Upper lobe of left lung (tissue), 6 donors: ENCODE data around the gene XXYLT1. TPM values are rescaled to one million over a fixed set of nuclear protein-coding genes. Genes with fewer than 3 reads are reported as not detected.

Experiments used
- ATAC-seq, 2 donors: fragments of 200-7000 bp; cut with Tn5 transposase; one replicate each; pipeline ENCODE4 v1.9.1; 2022; ENCODE audit warnings: mild to moderate bottlenecking in 2 of 2, moderate library complexity in 2 of 2; ENCODE audit not compliant: low FRiP score in 2 of 2
- DNase-seq, 2 donors: peaks; one replicate each; pipeline ENCODE4 v3.0.0-alpha.2; 2019 to 2020
- H3K27ac ChIP-seq, 4 donors: fragments of 200-600 bp; sonication (generic); one replicate each; pipeline ENCODE4 v1.5.1; 2016 to 2019
- H3K27me3 ChIP-seq, 4 donors: fragments of 200-600 bp; sonication (generic); one replicate each; pipeline ENCODE4 v1.5.1; 2017 to 2019
- H3K36me3 ChIP-seq, 4 donors: fragments of 200-600 bp; sonication (generic); one replicate each; pipeline ENCODE4 v1.5.1; 2016 to 2019
- H3K4me1 ChIP-seq, 4 donors: fragments of 200-600 bp; sonication (generic); one replicate each; pipeline ENCODE4 v1.5.1; 2018 to 2019
- H3K4me3 ChIP-seq, 4 donors: fragments of 200-600 bp; sonication (generic); one replicate each; pipeline ENCODE4 v1.5.1; 2017 to 2019; ENCODE audit warnings: mild to moderate bottlenecking in 2 of 4, moderate library complexity in 1 of 4
- H3K9me3 ChIP-seq, 4 donors: fragments of 200-600 bp; sonication (generic); one replicate each; pipeline ENCODE4 v1.5.1; 2018 to 2019
- EP300 ChIP-seq, 4 donors: sonication (generic); formaldehyde crosslinking; IDR thresholded peaks; one replicate each; pipeline ENCODE4 v1.5.1; 2017; ENCODE audit warnings: antibody characterized with exemption in 4 of 4, control low read depth in 2 of 4
- POLR2A ChIP-seq, 4 donors: fragments of 450-650 bp; IDR thresholded peaks; one replicate each; pipeline ENCODE4 v1.5.1; 2016 to 2017; ENCODE audit warnings: antibody characterized with exemption in 4 of 4, mild to moderate bottlenecking in 2 of 4
- POLR2AphosphoS5 ChIP-seq, 2 donors: sonication (generic); formaldehyde crosslinking; IDR thresholded peaks; one replicate each; pipeline ENCODE4 v1.5.1; 2017; ENCODE audit warnings: antibody characterized with exemption in 2 of 2
- WGBS, 2 donors: methylation state at CpG; one replicate each; pipeline ENCODE4 v1.1.5; 2017 to 2018; 5-methylcytosine and 5-hydroxymethylcytosine counted together
- total RNA-seq, 6 donors: library from RNA; depleted of rRNA in 4 of 6; stranded (reverse); fragments of >200 nt in 4 of 6; gene quantifications; one replicate each; pipeline versions ENCODE4 v1.1.0 to v1.2.1, GENCODE V29; 2016 to 2021
- TF ChIP-seq, protein P1 (sequence below), 6 experiments: fragments of 450-650 bp in 4 of 6; fragments of 200-600 bp in 2 of 6; sonication (generic) in 2 of 6; IDR thresholded peaks; one replicate each; pipeline ENCODE4 v1.5.1; 2016 to 2019; ENCODE audit warnings: antibody characterized with exemption in 6 of 6
- donor health status: DM: no; HTN: no; CAD: no; lungs with moderate emphysema.
- donor health status: DM: no; HTN: yes; CAD: no; lungs with severe emphysema.

The XXYLT1 gene
- total RNA-seq, 6 donors from 2014 or later = 6.3 to 9.6 (median 8.6) TPM

DNA sequence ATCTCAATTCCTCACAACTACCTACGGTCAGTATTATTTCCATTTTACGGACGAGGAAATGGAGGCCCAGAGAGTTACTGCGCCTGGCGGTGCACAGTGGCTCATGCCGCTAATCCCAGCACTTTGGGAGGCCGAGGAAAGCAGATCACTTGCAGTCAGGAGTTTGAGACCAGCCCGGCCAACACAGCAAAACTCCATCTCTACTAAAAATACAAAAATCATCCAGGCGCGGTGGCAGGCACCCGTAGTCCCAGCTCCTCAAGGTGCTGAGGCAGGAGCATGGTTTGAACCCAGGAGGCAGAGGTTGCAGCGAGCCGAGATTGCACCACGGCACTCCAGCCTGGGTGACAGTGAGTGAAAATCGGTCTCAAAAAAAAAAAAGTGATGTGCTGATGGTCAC is 187.3 kb downstream of the XXYLT1 start:
- 95 to 96% methylated on average over 15 of the region's 15 CpGs for WGBS, 2 donors
- ATAC-seq = no peak

DNA sequence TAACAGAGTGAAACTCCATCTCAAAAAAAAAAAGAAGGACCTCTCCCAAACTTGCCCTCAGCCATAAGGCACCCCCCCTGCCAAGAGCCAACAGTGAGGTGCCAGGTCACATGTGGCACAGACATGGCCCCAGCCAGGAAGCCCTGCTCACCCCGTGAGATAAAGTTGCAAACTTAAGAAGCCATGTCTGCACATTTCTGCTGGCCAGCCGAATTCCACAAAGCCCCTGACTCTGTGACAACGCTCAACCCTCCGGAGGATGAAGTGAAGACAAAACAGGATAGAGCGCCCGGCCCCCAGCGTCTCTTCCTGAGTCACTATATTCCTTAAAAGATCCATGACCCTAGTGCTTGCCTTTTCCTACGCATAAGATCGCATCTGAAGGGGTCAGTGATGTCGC is 188.1 kb downstream of the XXYLT1 start:
- 90 to 91% methylated on average over 10 of the region's 10 CpGs for WGBS, 2 donors
- ATAC-seq = no peak

More for the DNA sequence above, 187.3 kb downstream of the XXYLT1 start:
- TF ChIP-seq EP300 (IDR thresholded peaks at IDR 0.05) (no peak), POLR2A (IDR thresholded peaks at IDR 0.05) (no peak), POLR2AphosphoS5 (IDR thresholded peaks at IDR 0.05) (no peak)
- TF ChIP-seq, protein P1, sequence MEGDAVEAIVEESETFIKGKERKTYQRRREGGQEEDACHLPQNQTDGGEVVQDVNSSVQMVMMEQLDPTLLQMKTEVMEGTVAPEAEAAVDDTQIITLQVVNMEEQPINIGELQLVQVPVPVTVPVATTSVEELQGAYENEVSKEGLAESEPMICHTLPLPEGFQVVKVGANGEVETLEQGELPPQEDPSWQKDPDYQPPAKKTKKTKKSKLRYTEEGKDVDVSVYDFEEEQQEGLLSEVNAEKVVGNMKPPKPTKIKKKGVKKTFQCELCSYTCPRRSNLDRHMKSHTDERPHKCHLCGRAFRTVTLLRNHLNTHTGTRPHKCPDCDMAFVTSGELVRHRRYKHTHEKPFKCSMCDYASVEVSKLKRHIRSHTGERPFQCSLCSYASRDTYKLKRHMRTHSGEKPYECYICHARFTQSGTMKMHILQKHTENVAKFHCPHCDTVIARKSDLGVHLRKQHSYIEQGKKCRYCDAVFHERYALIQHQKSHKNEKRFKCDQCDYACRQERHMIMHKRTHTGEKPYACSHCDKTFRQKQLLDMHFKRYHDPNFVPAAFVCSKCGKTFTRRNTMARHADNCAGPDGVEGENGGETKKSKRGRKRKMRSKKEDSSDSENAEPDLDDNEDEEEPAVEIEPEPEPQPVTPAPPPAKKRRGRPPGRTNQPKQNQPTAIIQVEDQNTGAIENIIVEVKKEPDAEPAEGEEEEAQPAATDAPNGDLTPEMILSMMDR (IDR thresholded peaks at IDR 0.05) = no peak
- no peak for DNase-seq
- Histone ChIP-seq H3K36me3 (no peaks in the 10 kb centered on the region), H3K27me3 (no peaks in the 10 kb centered on the region), H3K9me3 (no peaks in the 10 kb centered on the region), H3K27ac (no peak overlapping the region), H3K4me1 (peaks cover 35 to 37% (median 36%) of the 10 kb centered on the region in 4 donors), H3K4me3 (no peak overlapping the region)

DNA sequence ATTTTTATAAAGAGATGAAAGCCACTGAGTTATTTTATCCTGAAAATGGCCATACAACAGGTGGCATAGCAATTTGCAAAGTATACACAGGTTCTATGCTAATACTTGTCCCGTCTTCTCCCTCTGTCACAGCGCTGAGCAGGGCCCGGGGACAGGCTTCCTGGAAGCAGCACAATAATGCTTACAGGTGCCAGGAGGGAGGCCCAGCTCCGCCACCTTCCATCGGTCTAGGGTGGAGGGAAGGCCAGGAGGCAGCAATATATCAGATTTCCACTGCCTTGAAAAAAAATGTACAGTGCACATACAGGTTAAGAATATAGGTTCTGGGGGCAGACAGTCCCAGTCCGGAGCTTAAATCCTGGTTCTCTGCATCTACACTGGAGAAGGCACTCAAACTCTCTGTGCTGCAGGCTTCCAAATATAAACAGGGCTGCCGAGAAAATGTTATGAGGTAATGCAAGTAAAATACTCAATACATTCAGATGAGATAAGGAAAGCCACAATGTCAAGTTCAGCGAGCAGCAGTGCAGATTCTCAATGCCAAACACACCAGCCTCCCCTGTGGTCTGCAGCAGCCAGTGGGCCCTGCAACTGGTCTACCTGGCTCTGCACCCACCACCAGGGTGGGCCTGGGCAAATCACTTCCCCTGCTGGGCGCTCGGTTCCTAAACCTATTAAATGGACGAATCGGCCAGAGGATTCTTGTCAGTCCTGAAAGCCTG is 189.6 kb downstream of the XXYLT1 start:
- TF ChIP-seq EP300 (IDR thresholded peaks at IDR 0.05) = no peak
- TF ChIP-seq, protein P1 (IDR thresholded peaks at IDR 0.05) = no peak
- no peak for TF ChIP-seq POLR2AphosphoS5 (IDR thresholded peaks at IDR 0.05)
- Histone ChIP-seq H3K4me1 (peaks cover 30 to 33% (median 31%) of the 10 kb centered on the region in 4 donors), H3K27me3 (no peaks in the 10 kb centered on the region), H3K9me3 (no peaks in the 10 kb centered on the region), H3K4me3 (no peak overlapping the region), H3K36me3 (no peaks in the 10 kb centered on the region), H3K27ac (peak overlapping the region in 3 of 4 donors; percentile 23 to 77 (median 71))
- DNase-seq = no peak
- no peak for ATAC-seq
- 54 to 56% methylated on average over 8 to 12 of the region's 12 CpGs for WGBS, 2 donors

More for the DNA sequence above, 188.1 kb downstream of the XXYLT1 start:
- TF ChIP-seq, protein P1 (IDR thresholded peaks at IDR 0.05) = no peak
- TF ChIP-seq POLR2AphosphoS5 (IDR thresholded peaks at IDR 0.05) = no peak
- no peak for TF ChIP-seq EP300 (IDR thresholded peaks at IDR 0.05)
- no peak for TF ChIP-seq POLR2A (IDR thresholded peaks at IDR 0.05)
- DNase-seq = no peak
- H3K9me3 ChIP-seq = no peaks in the 10 kb centered on the region
- H3K27me3 ChIP-seq = no peaks in the 10 kb centered on the region
- H3K36me3 ChIP-seq = no peaks in the 10 kb centered on the region
- peak overlapping the region; percentile 23 to 77 (median 46) for H3K27ac ChIP-seq
- no peak overlapping the region for H3K4me3 ChIP-seq
- H3K4me1 ChIP-seq = peaks cover 35 to 37% (median 36%) of the 10 kb centered on the region in 4 donors

DNA sequence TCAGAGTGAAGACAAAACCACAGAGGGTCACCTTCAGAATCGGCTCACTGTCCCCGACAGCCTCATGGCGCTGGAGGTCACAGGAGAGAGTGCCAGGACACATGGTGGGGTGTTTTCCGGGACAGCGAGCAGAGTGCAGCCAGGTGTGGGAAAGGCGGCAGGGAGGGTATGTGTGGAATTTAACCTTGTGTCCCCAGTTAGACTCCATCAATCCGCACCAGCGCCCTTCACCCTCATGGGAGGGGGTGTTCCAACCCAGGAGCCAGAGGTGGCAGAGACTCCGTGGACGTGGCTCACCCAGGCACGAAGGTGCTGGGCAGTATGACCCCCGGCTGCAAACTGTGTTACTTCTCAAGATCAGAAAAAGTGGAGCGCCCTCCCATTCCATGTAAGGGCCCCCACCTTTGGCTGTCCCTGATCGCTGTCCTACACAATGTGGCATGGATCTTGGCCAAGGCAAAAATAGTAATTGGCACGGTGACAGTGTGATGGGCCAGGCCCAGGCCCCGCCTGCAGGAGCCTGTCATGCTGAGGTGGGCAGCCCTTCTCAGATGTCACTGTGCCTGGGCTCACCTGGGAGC is 190.3 kb downstream of the XXYLT1 start:
- 59 to 76% methylated on average over 9 to 16 of the region's 16 CpGs for WGBS, 2 donors
- no peak for DNase-seq
- peak overlapping the region; percentile 23 to 77 (median 55) for H3K27ac ChIP-seq

More for the DNA sequence above, 190.3 kb downstream of the XXYLT1 start:
- no peaks in the 10 kb centered on the region for H3K27me3 ChIP-seq
- H3K9me3 ChIP-seq = no peaks in the 10 kb centered on the region
- H3K4me3 ChIP-seq = no peak overlapping the region
- no peak for ATAC-seq
- H3K36me3 ChIP-seq = no peaks in the 10 kb centered on the region
- no peak for TF ChIP-seq EP300 (IDR thresholded peaks at IDR 0.05)
- no peak for TF ChIP-seq POLR2A (IDR thresholded peaks at IDR 0.05)
- TF ChIP-seq POLR2AphosphoS5 (IDR thresholded peaks at IDR 0.05) = no peak
- TF ChIP-seq, protein P1 (IDR thresholded peaks at IDR 0.05) = no peak
- H3K4me1 ChIP-seq = peaks cover 30 to 33% (median 31%) of the 10 kb centered on the region in 4 donors
